Occipital lobe (tissue), 3 donors: ENCODE results near the gene RERE. TPM values are rescaled to one million over a fixed set of nuclear protein-coding genes. Genes with fewer than 3 reads are reported as not detected.

Source experiments
- DNase-seq: peaks from one replicate; lab custom pipeline; 2025; lab: John Stamatoyannopoulos, UW
- small RNA-seq: library from RNA; depleted of rRNA; stranded (forward); fragments of <200 nt; gene quantifications from one replicate; pipeline ENCODE3, GENCODE V24; 2014
- total RNA-seq: library from RNA; depleted of rRNA; stranded (reverse); fragments of >200 nt; gene quantifications from one replicate; pipeline ENCODE4 v1.2.3, GENCODE V29; 2014

Gene RERE
- total RNA-seq, 1 donor from 2014 or later = 1,292 TPM

DNA sequence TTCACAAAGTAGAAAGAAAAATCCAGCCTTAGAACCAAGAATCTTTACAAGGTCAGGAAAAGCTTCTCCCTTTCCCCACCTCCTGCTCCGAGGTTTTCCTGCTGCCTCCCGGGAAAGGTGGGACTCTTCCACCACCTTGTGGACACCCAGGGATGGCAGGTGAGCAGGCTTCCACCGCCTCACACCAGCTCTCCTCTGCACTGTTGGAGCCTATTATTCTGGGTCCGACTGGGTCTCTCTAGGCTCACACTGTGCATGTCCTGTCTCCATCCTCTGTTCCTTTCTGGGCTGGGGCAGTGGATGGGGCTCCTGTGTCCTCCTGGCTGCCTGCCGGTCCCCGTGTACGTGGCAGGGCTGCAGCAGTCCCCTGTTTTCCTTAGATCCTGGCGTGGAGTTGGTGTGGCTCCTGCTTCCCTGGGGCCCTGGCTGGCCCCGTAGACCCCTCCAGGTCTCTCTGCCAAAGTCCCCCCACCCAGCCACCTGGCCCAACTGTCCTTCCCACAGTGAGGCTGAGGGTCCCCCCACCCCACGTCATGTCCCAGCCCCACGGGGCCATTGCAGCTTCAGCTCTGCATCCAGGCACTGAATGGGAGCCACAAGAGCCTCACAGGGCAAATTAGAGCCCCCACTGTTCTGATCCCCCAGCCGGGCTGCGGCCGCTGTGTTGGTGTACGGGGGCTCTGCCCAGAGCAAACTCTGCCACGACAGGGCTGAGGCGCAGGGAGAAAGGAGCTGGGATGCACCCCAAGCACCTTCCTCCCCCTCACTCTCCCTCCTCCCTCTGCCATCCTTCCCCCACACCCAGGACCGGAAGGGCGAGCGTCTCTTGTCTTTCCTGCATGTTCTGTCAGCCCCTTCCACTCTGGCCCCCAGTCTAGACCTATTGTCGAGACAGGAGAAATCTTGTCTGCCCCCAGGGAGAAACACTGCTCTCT lies 502.8 kb downstream of the RERE start:
- peak; percentile 54 for DNase-seq

DNA sequence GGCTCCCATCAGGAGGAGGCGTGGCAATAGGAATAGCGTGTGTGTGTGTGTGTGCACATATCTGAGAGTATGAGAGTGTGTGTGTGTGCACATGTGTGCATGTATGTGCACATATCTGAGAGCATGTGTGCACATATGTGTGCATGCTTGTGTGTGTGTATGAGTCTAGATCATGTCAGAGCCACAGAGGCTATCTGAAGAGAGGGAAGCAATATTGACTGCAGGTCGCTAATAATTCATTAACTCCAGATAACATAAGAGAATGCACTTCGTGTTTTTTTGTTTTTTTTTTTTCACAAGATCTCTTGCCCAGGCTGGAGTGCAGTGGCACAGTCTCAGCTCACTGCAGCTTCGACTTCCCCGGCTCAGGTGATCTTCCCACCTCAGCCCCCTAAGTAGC lies 504.2 kb downstream of the RERE start:
- no peak for DNase-seq

DNA sequence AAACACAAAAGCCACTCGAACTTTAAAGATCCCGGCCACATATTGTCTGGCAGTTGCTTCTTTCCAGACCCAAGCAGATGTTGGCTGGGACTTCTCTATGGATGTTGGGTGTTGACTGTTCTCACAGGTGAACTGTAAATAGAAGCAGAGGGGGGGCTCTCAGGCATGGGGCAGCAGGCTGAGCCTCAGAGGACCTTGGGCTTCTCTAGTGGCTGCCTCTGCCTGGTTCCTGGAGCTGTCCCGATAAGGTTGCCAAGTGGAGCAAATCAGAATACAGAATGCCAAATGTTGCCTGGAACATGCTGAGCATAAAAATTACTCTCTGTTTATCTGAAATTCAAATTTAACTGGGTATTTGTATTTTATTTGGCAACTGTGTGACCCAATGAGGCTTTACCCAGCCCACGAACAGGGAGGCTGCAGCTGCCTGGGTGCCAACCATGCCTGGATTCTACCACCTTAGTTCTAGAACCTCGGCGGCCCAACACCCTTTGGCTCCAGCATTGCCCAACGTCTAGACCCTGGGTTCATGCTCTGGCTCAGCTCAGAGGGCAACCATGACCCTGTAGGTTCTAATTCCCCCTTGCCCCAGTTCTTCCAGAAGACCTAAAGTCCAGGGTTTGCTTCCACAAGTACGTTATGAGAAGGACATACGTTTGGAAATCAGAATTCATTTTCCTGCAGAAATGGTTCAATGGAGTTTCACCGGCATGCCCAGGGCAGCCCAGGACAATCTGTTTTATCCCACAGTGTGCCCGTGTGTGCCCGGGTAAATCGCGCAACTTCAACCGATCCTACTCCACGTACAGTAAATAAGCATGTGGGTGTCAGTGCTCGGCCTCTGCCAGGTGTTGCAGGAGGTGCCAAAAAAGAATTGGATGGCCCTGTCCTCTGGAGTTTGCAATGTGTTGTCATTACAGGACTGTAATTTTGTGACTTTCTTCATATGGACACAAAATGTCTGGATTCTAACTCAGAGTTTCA lies 504.9 kb downstream of the RERE start:
- no peak for DNase-seq

DNA sequence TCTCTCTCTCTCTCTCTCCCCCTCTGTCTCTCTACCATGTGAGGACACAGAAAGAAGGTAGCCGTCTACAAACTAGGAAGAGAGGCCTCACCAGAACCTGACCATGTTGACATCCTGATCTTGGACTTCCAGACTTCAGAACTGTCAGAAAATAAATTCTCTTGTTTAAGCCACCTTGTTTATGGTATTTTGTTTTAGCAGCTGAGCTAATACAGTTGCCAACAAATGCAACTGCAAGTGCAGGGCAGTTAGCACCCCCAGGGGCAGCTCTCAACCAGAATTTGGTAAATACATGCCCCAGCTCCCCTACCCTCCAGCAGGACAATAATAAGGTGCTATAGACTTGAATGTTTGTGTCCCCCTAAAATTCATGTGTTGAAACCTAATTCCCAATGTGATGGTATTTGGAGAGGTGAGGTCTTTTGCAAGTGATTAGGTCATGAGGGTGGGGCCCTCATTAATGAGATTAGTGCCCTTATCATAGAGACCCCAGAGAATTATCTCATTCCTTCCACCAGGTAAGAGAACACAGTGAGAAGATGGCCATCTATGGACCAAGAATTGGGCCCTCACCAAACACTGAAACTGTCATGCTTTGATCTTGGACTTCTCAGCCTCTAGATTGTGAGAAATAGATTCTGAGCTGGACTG lies 506.2 kb downstream of the RERE start:
- no peak for DNase-seq

DNA sequence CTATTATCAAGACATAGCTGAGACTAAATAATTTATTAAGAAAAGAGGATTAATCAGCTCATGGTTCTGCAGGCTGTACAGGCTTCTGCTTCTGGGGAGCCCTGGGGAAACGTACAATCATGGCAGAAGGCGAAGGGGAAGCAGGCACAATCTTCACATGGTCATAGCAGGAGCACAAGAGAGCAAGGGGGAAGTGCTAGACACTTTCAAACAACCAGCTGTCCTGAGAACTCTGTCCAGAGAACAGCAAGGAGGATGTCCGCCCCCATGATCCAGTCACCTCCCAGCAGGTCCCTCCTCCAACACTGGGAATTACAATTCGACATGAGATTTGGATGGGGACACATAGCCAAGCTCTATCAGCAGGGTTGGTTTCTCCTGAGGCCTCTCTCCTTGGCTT lies 509.8 kb downstream of the RERE start:
- no peak for DNase-seq

DNA sequence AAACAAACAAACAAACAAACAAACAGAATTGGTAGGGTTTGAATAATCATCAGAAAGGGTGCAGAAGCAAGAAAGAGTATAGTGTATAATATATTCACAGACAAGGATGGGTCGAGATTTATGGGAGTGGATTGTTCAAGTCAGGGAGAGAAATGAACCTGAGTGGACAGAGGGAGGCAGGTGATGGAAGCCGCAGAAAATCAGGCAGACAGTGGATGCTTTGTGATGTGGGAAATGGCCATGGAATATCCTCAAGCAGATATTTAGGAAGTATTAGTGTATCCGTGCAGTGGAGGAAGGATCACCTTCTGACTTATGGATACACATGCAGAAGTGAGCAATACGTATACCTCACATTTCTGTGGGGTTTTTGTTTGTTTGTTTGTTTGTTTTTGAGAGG lies 513.6 kb downstream of the RERE start:
- no peak for DNase-seq

DNA sequence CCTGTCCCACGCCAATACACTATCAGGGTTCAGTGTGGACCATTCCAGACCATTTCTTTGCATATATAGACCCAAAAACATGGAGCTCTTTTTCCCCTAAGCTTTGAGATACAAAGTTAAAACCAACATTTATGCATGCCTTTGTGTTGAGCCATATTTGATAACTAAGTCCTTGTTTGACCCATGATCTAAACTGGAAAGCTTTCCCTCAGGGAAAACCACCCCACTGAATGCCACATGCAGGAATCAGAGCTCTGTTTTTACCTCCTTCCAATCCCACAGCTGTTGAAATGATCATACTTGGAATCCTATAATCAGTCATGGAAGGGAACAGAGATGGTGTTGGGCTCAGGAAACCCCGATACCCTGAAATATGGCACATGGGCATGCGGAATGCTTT lies 514.3 kb downstream of the RERE start:
- no peak for DNase-seq

Small RNA genes within 50 kb of the gene (small RNA-seq; reads per million reads assigned to genes)
- gene MIR6728 = not detected
- gene RF00019 = not detected
- gene RF00599 = not detected

Other genes starting within 250 kb of the RERE start
- gene ENO1, start 61.0 kb upstream of the RERE start, total RNA-seq = 260 TPM
- not detected for gene CA6, start 128.2 kb upstream of the RERE start, total RNA-seq
- not detected for gene SLC2A7, start 208.8 kb upstream of the RERE start, total RNA-seq